ENCODE data around the gene COPE. TPM values are rescaled to one million over a fixed set of nuclear protein-coding genes. Genes with fewer than 3 reads are reported as not detected.

Gene COPE
- total RNA-seq, 1 donor from 2014 or later = 194 TPM

DNA sequence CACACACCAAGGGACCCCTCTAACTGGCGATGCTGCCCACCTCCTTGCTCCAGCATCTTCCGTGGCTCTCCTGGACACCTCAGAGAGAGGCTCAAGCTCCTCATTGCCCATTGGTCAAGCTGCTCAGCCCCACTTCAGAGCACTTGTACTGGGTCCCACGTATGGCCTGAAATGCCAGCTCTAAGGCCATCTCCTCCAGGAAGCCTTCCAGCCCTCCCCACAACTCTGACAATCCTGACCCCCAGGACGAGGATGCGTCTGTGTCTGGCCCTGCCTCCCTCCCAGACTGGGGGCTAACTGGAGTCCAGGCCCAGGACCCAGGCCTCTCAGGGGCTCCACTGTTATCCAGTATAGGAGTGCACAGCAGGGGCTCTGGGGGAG is 29.8 kb upstream of the COPE start:
- no peak overlapping the region for H3K4me3 Mint-ChIP-seq
- no peaks in the 10 kb centered on the region for H3K4me1 Mint-ChIP-seq
- H3K9me3 Mint-ChIP-seq = no peaks in the 10 kb centered on the region
- no peak overlapping the region for H3K27ac Mint-ChIP-seq (ENCODE audit: unreplicated experiment)
- no peak for DNase-seq (ENCODE audit: low read depth, low spot score)
- no peaks in the 10 kb centered on the region for H3K27me3 Mint-ChIP-seq (ENCODE audit: low read depth)
- TF ChIP-seq, protein P1, sequence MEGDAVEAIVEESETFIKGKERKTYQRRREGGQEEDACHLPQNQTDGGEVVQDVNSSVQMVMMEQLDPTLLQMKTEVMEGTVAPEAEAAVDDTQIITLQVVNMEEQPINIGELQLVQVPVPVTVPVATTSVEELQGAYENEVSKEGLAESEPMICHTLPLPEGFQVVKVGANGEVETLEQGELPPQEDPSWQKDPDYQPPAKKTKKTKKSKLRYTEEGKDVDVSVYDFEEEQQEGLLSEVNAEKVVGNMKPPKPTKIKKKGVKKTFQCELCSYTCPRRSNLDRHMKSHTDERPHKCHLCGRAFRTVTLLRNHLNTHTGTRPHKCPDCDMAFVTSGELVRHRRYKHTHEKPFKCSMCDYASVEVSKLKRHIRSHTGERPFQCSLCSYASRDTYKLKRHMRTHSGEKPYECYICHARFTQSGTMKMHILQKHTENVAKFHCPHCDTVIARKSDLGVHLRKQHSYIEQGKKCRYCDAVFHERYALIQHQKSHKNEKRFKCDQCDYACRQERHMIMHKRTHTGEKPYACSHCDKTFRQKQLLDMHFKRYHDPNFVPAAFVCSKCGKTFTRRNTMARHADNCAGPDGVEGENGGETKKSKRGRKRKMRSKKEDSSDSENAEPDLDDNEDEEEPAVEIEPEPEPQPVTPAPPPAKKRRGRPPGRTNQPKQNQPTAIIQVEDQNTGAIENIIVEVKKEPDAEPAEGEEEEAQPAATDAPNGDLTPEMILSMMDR (conservative IDR thresholded peaks at IDR 0.05) = no peak
- H3K36me3 Mint-ChIP-seq (ENCODE audit: low read depth) = no peaks in the 10 kb centered on the region

DNA sequence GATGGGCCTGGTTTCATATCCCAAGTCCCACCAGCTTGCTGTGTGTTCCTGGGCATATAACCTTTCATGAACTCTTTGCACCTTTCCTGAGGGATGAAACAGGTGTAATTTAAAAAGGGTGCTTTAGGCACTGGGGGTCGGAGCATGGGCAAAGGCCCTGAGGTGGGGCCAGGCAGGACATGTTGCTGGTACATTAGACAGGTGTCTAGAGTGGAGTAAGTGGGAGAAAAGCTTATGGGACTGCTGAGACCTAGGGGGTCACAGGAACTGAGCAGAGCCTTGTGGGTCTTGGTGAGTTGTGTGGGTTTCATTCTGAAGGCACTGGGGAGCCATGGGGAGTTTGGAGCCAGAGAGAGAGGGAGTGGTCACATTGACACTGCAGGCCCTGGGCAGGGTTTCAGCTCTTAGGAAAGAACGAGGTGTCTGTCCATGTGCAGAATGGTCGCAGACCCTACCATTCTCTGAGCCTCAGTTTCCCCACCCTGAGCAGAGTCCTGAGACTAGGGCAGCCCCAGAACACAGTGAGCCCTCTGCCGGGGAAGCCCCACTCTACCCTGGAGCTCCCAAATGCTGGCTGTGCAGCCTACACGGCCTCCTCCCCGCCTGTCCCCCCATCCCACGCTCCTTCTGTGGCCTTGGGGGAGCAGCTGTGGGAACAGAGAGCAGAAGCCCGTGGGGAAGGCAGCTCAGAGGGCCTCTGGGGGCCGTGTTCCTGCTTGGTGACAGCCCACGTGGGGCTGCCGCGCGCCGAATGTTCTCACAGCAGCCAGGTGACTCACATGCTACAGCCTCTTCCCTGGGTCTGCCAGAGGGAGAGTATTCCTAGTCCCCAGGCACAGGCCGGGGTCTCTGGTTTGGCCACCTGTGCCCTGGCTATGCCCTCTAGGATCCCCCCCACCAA is 29.1 kb upstream of the COPE start:
- Mint-ChIP-seq H3K4me1 (no peaks in the 10 kb centered on the region), H3K36me3 (ENCODE audit: low read depth) (no peaks in the 10 kb centered on the region), H3K9me3 (no peaks in the 10 kb centered on the region), H3K27ac (ENCODE audit: unreplicated experiment) (no peak overlapping the region), H3K4me3 (no peak overlapping the region), H3K27me3 (ENCODE audit: low read depth) (no peaks in the 10 kb centered on the region)
- no peak for DNase-seq (ENCODE audit: low read depth, low spot score)
- TF ChIP-seq, protein P1 (conservative IDR thresholded peaks at IDR 0.05) = no peak

DNA sequence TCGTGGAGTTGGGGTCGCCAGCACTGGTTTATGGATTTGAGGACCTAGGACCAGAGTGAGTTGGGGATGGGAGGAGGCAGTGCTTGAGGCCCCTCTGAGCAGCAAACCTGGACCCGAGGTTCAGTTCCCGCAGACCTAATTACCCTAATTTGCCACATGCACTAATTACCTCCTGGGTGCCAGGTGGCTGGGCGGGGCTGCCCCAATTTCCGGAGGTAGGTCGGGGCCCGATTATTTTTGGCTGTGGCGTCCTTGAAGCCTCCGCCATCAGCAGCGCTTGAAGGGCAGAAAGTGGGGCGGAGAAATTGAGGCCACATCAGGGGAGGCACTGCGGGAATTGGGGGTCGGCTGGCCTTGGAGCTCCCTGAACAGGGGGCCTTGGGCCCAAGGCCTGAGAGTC is 27.7 kb upstream of the COPE start:
- TF ChIP-seq, protein P1 (conservative IDR thresholded peaks at IDR 0.05) = no peak
- Mint-ChIP-seq H3K4me3 (no peak overlapping the region), H3K4me1 (peaks cover under 1% of the 10 kb centered on the region), H3K27ac (ENCODE audit: unreplicated experiment) (no peak overlapping the region), H3K36me3 (ENCODE audit: low read depth) (no peaks in the 10 kb centered on the region), H3K27me3 (ENCODE audit: low read depth) (no peaks in the 10 kb centered on the region), H3K9me3 (no peaks in the 10 kb centered on the region)
- no peak for DNase-seq (ENCODE audit: low read depth, low spot score)

DNA sequence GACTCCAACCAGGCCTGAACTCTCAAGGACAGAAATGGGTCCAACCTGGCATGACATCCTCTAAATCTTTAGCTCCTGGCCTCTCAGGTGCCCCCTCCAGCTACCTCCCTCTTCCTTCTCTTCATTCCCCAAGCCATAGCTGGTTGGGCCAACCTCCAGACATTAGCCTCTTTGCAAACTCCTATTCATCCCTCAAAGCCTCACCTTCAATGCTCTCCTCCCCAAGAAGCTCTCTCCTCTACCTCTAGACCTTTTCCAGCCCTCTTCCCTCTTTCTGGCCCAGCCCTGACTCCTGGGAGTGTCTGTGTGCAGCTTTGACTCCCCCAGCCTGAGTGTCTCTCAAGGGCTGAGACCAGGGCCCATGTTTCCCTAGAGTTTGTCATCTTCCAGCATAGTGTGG is 27.1 kb upstream of the COPE start:
- H3K4me1 Mint-ChIP-seq = peaks cover 6% of the 10 kb centered on the region
- peak overlapping the region; percentile 57 for H3K27ac Mint-ChIP-seq (ENCODE audit: unreplicated experiment)
- no peak for DNase-seq (ENCODE audit: low read depth, low spot score)
- peak overlapping the region; percentile 67 for H3K4me3 Mint-ChIP-seq
- H3K27me3 Mint-ChIP-seq (ENCODE audit: low read depth) = no peaks in the 10 kb centered on the region
- H3K36me3 Mint-ChIP-seq (ENCODE audit: low read depth) = no peaks in the 10 kb centered on the region
- H3K9me3 Mint-ChIP-seq = no peaks in the 10 kb centered on the region
- TF ChIP-seq, protein P1 (conservative IDR thresholded peaks at IDR 0.05) = no peak

DNA sequence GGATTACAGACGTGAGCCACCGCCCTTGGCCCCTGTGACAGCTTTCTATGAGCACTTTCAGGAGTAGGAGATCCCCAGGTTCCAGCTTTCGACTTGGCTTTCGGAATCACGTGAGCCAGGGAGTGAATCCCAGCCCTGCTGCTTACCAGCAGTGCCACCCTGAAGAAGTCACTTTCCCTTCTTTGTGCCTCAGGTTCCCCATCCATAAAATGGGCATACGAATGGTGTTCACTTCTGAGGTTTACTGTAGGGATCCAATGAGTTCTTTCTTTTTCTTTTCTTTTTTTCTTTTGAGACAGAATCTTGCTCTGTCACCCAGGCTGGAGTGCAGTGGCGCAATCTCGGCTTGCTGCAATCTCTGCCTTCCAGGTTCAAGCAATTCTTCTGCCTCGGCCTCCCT is 26.1 kb upstream of the COPE start:
- no peak overlapping the region for H3K4me3 Mint-ChIP-seq
- no peaks in the 10 kb centered on the region for H3K36me3 Mint-ChIP-seq (ENCODE audit: low read depth)
- TF ChIP-seq, protein P1 (conservative IDR thresholded peaks at IDR 0.05) = no peak
- no peaks in the 10 kb centered on the region for H3K9me3 Mint-ChIP-seq
- DNase-seq (ENCODE audit: low read depth, low spot score) = no peak
- H3K4me1 Mint-ChIP-seq = peaks cover 6% of the 10 kb centered on the region
- no peaks in the 10 kb centered on the region for H3K27me3 Mint-ChIP-seq (ENCODE audit: low read depth)
- H3K27ac Mint-ChIP-seq (ENCODE audit: unreplicated experiment) = no peak overlapping the region

All from neural crest cell (in vitro differentiated cells).